HepG2 (cell line): ENCODE data around the gene ABCB9. TPM values are rescaled to one million over a fixed set of nuclear protein-coding genes. Genes with fewer than 3 reads are reported as not detected.

Experiments used
- ATAC-seq: fragments of 200-7000 bp; cut with Tn5 transposase; 3 replicates; pipeline ENCODE4 v1.9.1; 2020; ENCODE audit warnings: mild to moderate bottlenecking, moderate library complexity
- BruUV-seq: library from RNA; stranded (reverse); fragments of 400-500 nt; replicated peaks from 2 replicates; lab custom pipeline; 2021; lab: Mats Ljungman, UMichigan
- CTCF ChIA-PET: fragments of 300-600 bp; formaldehyde crosslinking; extraction: SDS; loops from one replicate; lab custom pipeline; 2021; ENCODE audit warnings: low total read pairs, inconsistent platforms, low intra/inter-chr PET ratio; lab: Yijun Ruan, JAX
- POLR2A ChIA-PET: fragments of 350-600 bp; sonication (Branson Sonifier 250); formaldehyde crosslinking; loops from one replicate; lab custom pipeline; 2020; ENCODE audit warnings: antibody characterized with exemption, inconsistent platforms; lab: Yijun Ruan, JAX
- DNase-seq: peaks from one replicate; pipeline ENCODE4 v3.0.0-alpha.2; 2015; ENCODE audit warnings: low spot score
- FAIRE-seq: peaks from 3 replicates; lab custom pipeline; 2011; peaks lifted over from hg19 to GRCh38; lab: Jason Lieb, UNC
- H2AFZ ChIP-seq: one replicate; pipeline ENCODE4 v1.6.1; 2011; ENCODE audit warnings: low read length, inconsistent platforms
- H3K27ac ChIP-seq: fragments of 300-600 bp; 3 replicates; pipeline ENCODE4 v1.8.0; 2011; ENCODE audit warnings: mixed run types, mild to moderate bottlenecking, mixed read lengths, low read length, inconsistent platforms; ENCODE audit not compliant: insufficient read depth; ENCODE audit errors: extremely low read length
- H3K27me3 ChIP-seq, 2 experiments: fragments of 200-600 bp in 1 of 2; 2 replicates in 1 of 2; 3 replicates in 1 of 2; pipeline versions ENCODE4 v1.6.0 to v1.8.0; 2011; ENCODE audit warnings: low read length in 2 of 2, mild to moderate bottlenecking in 2 of 2, moderate library complexity in 2 of 2, inconsistent platforms in 1 of 2; ENCODE audit not compliant: insufficient read depth in 2 of 2, control insufficient read depth in 1 of 2
- H3K36me3 ChIP-seq, 2 experiments: fragments of 200-600 bp in 1 of 2; replicated peaks in 1 of 2; 2 replicates in 1 of 2; 3 replicates in 1 of 2; pipeline versions ENCODE4 v1.5.1 to v1.8.0; 2011; ENCODE audit warnings: low read length in 2 of 2, inconsistent platforms in 1 of 2; ENCODE audit not compliant: insufficient read depth in 2 of 2, control insufficient read depth in 1 of 2
- H3K4me1 ChIP-seq: 2 replicates; pipeline ENCODE4 v1.5.1; 2012; ENCODE audit warnings: low read length, inconsistent platforms; ENCODE audit not compliant: insufficient read depth
- H3K4me2 ChIP-seq: 2 replicates; pipeline ENCODE4 v1.6.0; 2011; ENCODE audit warnings: low read depth, low read length, inconsistent platforms
- H3K4me3 ChIP-seq, 3 experiments: fragments of 200-600 bp in 1 of 3; sonication (generic), shearing (Covaris generic) in 1 of 3; replicated peaks in 1 of 3; 2 replicates each; pipeline ENCODE4 v1.5.1; 2011 to 2016; ENCODE audit warnings: low read length in 3 of 3, inconsistent platforms in 2 of 3, low read depth in 2 of 3, mild to moderate bottlenecking in 2 of 3, control low read depth in 1 of 3, mixed read lengths in 1 of 3; ENCODE audit not compliant: insufficient read depth in 1 of 3
- H3K79me2 ChIP-seq: one replicate; pipeline ENCODE4 v1.6.1; 2011; ENCODE audit warnings: low read length, inconsistent platforms; ENCODE audit not compliant: insufficient read depth
- H3K9ac ChIP-seq: 2 replicates; pipeline ENCODE4 v1.6.0; 2011; ENCODE audit warnings: mild to moderate bottlenecking, low read depth, low read length, inconsistent platforms; ENCODE audit not compliant: insufficient read depth
- H3K9me3 ChIP-seq: 2 replicates; pipeline ENCODE4 v1.5.1; 2012; ENCODE audit warnings: mild to moderate bottlenecking, low read length
- H4K20me1 ChIP-seq: 2 replicates; pipeline ENCODE4 v1.6.0; 2011; ENCODE audit warnings: inconsistent platforms, mild to moderate bottlenecking, low read length, moderate library complexity; ENCODE audit not compliant: insufficient read depth
- ATAD3A ChIP-seq: sonication (generic); formaldehyde crosslinking; IDR thresholded peaks from 2 replicates; pipeline ENCODE4 v1.4.0; 2020; ENCODE audit warnings: missing genetic modification reagents
- POLR2G ChIP-seq: fragments of 200-400 bp; formaldehyde crosslinking; IDR thresholded peaks from 2 replicates; pipeline ENCODE4 v1.6.1; 2018; ENCODE audit warnings: mild to moderate bottlenecking, low read depth, low read length, moderate library complexity
- RXRA ChIP-seq: sonication (generic); formaldehyde crosslinking; IDR thresholded peaks from 2 replicates; pipeline ENCODE4 v1.5.1; 2020; ENCODE audit warnings: missing genetic modification reagents
- SRY ChIP-seq: sonication (generic); formaldehyde crosslinking; IDR thresholded peaks from 2 replicates; pipeline ENCODE4 v1.8.0; 2022; ENCODE audit warnings: mild to moderate bottlenecking, missing genetic modification reagents
- ZIK1 ChIP-seq: sonication (generic); formaldehyde crosslinking; IDR thresholded peaks from 2 replicates; pipeline ENCODE4 v1.5.0; 2020; ENCODE audit warnings: mild to moderate bottlenecking, low read depth, missing genetic modification reagents, borderline replicate concordance
- ZNF672 ChIP-seq: sonication (generic); formaldehyde crosslinking; IDR thresholded peaks from 2 replicates; pipeline ENCODE4 v1.8.1; 2022; ENCODE audit warnings: missing genetic modification reagents
- ZNF770 ChIP-seq: sonication (generic); formaldehyde crosslinking; IDR thresholded peaks from 2 replicates; pipeline ENCODE4 v1.5.0; 2020; ENCODE audit warnings: mild to moderate bottlenecking, missing genetic modification reagents
- WGBS: methylation state at CpG from one replicate; pipeline ENCODE4 v1.1.6; 2017; ENCODE audit warnings: low lambda C conversion rate; 5-methylcytosine and 5-hydroxymethylcytosine counted together
- in situ Hi-C: cut with HindIII; loops from 2 replicates; pipeline ENCODE4 v1.10.0; 2017; ENCODE audit warnings: low pct_unique_long_range_greater_than_20kb; ENCODE audit not compliant: extremely low pct_ligation_motif_present
- intact Hi-C: fragments of 100-400 bp; cut with micrococcal nuclease; formaldehyde crosslinking; loops from one replicate; pipeline ENCODE4 v1.10.0; 2022; ENCODE audit not compliant: unreplicated experiment
- polyA plus RNA-seq, 8 experiments: library from polyadenylated mRNA; depleted of rRNA in 3 of 8; stranded (reverse) in 7 of 8; unstranded in 1 of 8; fragments of >200 nt; fragmentation: Illumina TruSeq in 4 of 8; extraction: Trizol in 4 of 8; gene quantifications; 2 replicates each; pipeline versions ENCODE4 v1.2.1 to v1.2.3, GENCODE V29; 2011 to 2016; ENCODE audit warnings: low read depth in 4 of 8, missing spikeins in 1 of 8, mixed read lengths in 1 of 8; ENCODE audit not compliant: insufficient read depth in 1 of 8
- total RNA-seq, 5 experiments: library from RNA; depleted of rRNA; stranded (reverse); fragments of >200 nt; fragmentation: Illumina TruSeq; extraction: Trizol; gene quantifications; 2 replicates each; pipeline ENCODE4 v1.2.3, GENCODE V29; 2016; ENCODE audit warnings: low read depth in 1 of 5
- TF ChIP-seq, protein P1 (sequence below): IDR thresholded peaks from 2 replicates; pipeline ENCODE4 v1.6.1; 2012; ENCODE audit warnings: low read depth, low read length, improper control_type of control experiment

Gene ABCB9
- total and polyA plus RNA-seq, 2 of the 13 experiments (the other 11 are each of a cell fraction or from before 2014, with no cell fraction given) = 5.1 to 6.0 TPM

GRCh38 chr12:122959566-122960192, 6.6 kb downstream of the ABCB9 start:
- no peaks in the 10 kb centered on the region for H3K9me3 ChIP-seq
- no peak overlapping the region for H3K4me3 ChIP-seq
- no peaks in the 10 kb centered on the region for H3K79me2 ChIP-seq
- 96% methylated on average over 16 of the region's 35 CpGs for WGBS
- POLR2A ChIA-PET = no interaction called here
- no peak overlapping the region for H3K27ac ChIP-seq
- peaks cover 21% of the 10 kb centered on the region for H3K4me1 ChIP-seq
- no peaks in the 10 kb centered on the region for H4K20me1 ChIP-seq
- TF ChIP-seq ATAD3A (CRISPR knock-in tag) (no peak), ZNF672 (CRISPR knock-in tag) (no peak), SRY (CRISPR knock-in tag) (no peak), POLR2G (no peak), ZNF770 (no peak), ZIK1 (CRISPR knock-in tag) (no peak), RXRA (CRISPR knock-in tag) (no peak)
- TF ChIP-seq, protein P1, sequence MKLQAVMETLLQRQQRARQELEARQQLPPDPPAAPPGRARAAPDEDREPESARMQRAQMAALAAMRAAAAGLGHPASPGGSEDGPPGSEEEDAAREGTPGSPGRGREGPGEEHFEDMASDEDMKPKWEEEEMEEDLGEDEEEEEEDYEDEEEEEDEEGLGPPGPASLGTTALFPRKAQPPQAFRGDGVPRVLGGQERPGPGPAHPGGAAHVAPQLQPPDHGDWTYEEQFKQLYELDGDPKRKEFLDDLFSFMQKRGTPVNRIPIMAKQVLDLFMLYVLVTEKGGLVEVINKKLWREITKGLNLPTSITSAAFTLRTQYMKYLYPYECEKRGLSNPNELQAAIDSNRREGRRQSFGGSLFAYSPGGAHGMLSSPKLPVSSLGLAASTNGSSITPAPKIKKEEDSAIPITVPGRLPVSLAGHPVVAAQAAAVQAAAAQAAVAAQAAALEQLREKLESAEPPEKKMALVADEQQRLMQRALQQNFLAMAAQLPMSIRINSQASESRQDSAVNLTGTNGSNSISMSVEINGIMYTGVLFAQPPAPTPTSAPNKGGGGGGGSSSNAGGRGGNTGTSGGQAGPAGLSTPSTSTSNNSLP = no peak
- DNase-seq (no peak), FAIRE-seq (no peak), ATAC-seq (no peak)
- in situ Hi-C loops (no loop called here), intact Hi-C loops (no loop called here)
- no peak overlapping the region for H3K4me2 ChIP-seq
- H3K36me3 ChIP-seq = peaks cover 2 to 3% of the 10 kb centered on the region in 2 experiments; a peak in 3 of 5 replicates
- CTCF ChIA-PET = no interaction called here
- no peaks in the 10 kb centered on the region for H3K27me3 ChIP-seq
- no peak overlapping the region for H3K9ac ChIP-seq
- H2AFZ ChIP-seq = no peak overlapping the region
- BruUV-seq = no TSS peak
